Activated CD8-positive, alpha-beta memory T cell treated with anti-CD3 and anti-CD28 coated beads for 1 hour (primary cell): Measurements from ENCODE around the gene FYB1.

Source experiments
- DNase-seq, 2 donors: peaks; one replicate each; pipeline ENCODE4 v3.0.0-alpha.2; 2020; ENCODE audit warnings: low read depth in 1 of 2; ENCODE audit errors: extremely low read depth in 1 of 2

The FYB1 gene

GRCh38 chr5:39059064-39059463 lies 160.3 kb downstream of the FYB1 start:
- DNase-seq, result no peak

GRCh38 chr5:39058178-39058921 lies 161.0 kb downstream of the FYB1 start:
- DNase-seq, result no peak

- no peak for DNase-seq
Observed at GRCh38 chr5:39057734-39058133, 161.6 kb downstream of the FYB1 start.

- no peak for DNase-seq
Observed at GRCh38 chr5:39055768-39056398, 163.5 kb downstream of the FYB1 start.
